Neuronal stem cell (in vitro differentiated cells): ENCODE results near the gene STIM1.

Experiments
- DNase-seq: peaks from one replicate; pipeline ENCODE4 v3.0.0-alpha.2; 2013; ENCODE audit warnings: low spot score
- H2AFZ ChIP-seq: one replicate; pipeline ENCODE4 v1.6.1; 2013; ENCODE audit warnings: mild to moderate bottlenecking, low read length, inconsistent platforms
- H2AK5ac ChIP-seq: 2 replicates; pipeline ENCODE4 v1.6.1; 2013; ENCODE audit warnings: low read depth, mild to moderate bottlenecking, inconsistent platforms, low read length, moderate library complexity, mixed read lengths
- H2BK120ac ChIP-seq: 2 replicates; pipeline ENCODE4 v1.6.1; 2013; ENCODE audit warnings: low read depth, mild to moderate bottlenecking, inconsistent platforms, low read length, moderate library complexity, mixed read lengths
- H2BK12ac ChIP-seq: one replicate; pipeline ENCODE4 v1.6.1; 2013; ENCODE audit warnings: low read length, inconsistent platforms
- H2BK15ac ChIP-seq: 2 replicates; pipeline ENCODE4 v1.6.1; 2013; ENCODE audit warnings: mild to moderate bottlenecking, low read length, inconsistent platforms, mixed read lengths
- H2BK5ac ChIP-seq: one replicate; pipeline ENCODE4 v1.6.1; 2013; ENCODE audit warnings: inconsistent platforms, mild to moderate bottlenecking, low read length, moderate library complexity
- H3K14ac ChIP-seq: one replicate; pipeline ENCODE4 v1.6.1; 2013; ENCODE audit warnings: low read length, inconsistent platforms
- H3K18ac ChIP-seq: 2 replicates; pipeline ENCODE4 v1.6.1; 2013; ENCODE audit warnings: low read length, inconsistent platforms
- H3K23ac ChIP-seq: 2 replicates; pipeline ENCODE4 v1.6.1; 2013; ENCODE audit warnings: low read depth, mild to moderate bottlenecking, mixed read lengths, low read length, inconsistent platforms; ENCODE audit not compliant: poor library complexity
- H3K27ac ChIP-seq: replicated peaks from 3 replicates; pipeline ENCODE4 v1.5.1; 2013; ENCODE audit warnings: low read length, inconsistent platforms
- H3K27me3 ChIP-seq, 3 experiments: 2 replicates each; pipeline ENCODE4 v1.6.1; 2013; ENCODE audit warnings: low read length in 3 of 3, mild to moderate bottlenecking in 2 of 3, inconsistent platforms in 1 of 3, low read depth in 1 of 3, mixed read lengths in 1 of 3, moderate library complexity in 1 of 3; ENCODE audit not compliant: control insufficient read depth in 3 of 3, insufficient read depth in 3 of 3
- H3K36me3 ChIP-seq, 2 donors: replicated peaks in 1 of 2; 2 replicates each; pipeline ENCODE4 v1.6.1; 2013; ENCODE audit warnings: low read length in 2 of 2; ENCODE audit not compliant: control insufficient read depth in 2 of 2, insufficient read depth in 2 of 2
- H3K4ac ChIP-seq: 2 replicates; pipeline ENCODE4 v1.6.1; 2013; ENCODE audit warnings: inconsistent platforms, mild to moderate bottlenecking, low read length, moderate library complexity
- H3K4me1 ChIP-seq, 2 donors: 1 replicate in 1 of 2; 2 replicates in 1 of 2; pipeline ENCODE4 v1.6.1; 2013; ENCODE audit warnings: low read length in 2 of 2, low read depth in 1 of 2; ENCODE audit not compliant: control insufficient read depth in 2 of 2, insufficient read depth in 1 of 2
- H3K4me2 ChIP-seq: one replicate; pipeline ENCODE4 v1.6.1; 2013; ENCODE audit warnings: mild to moderate bottlenecking, low read length, inconsistent platforms; ENCODE audit not compliant: insufficient read depth, poor library complexity, severe bottlenecking
- H3K4me3 ChIP-seq, 2 donors: 2 replicates each; pipeline ENCODE4 v1.5.1; 2013; ENCODE audit warnings: low read length in 2 of 2, mild to moderate bottlenecking in 2 of 2, inconsistent platforms in 1 of 2, moderate library complexity in 1 of 2
- H3K79me1 ChIP-seq: one replicate; pipeline ENCODE4 v1.6.1; 2013; ENCODE audit warnings: low read depth, mild to moderate bottlenecking, inconsistent platforms, low read length, moderate library complexity
- H3K9ac ChIP-seq: one replicate; pipeline ENCODE4 v1.6.1; 2013; ENCODE audit warnings: mild to moderate bottlenecking, low read depth, low read length, inconsistent platforms; ENCODE audit not compliant: poor library complexity
- H3K9me3 ChIP-seq, 2 donors: replicated peaks in 1 of 2; 2 replicates each; pipeline versions ENCODE3 to v1.6.1; 2013; ENCODE audit warnings: low read length in 2 of 2, mild to moderate bottlenecking in 2 of 2, inconsistent platforms in 1 of 2, low read depth in 1 of 2, mixed read lengths in 1 of 2, moderate library complexity in 1 of 2; ENCODE audit not compliant: control insufficient read depth in 2 of 2, insufficient read depth in 1 of 2
- H4K8ac ChIP-seq: one replicate; pipeline ENCODE4 v1.6.1; 2013; ENCODE audit warnings: low read depth, mild to moderate bottlenecking, inconsistent platforms, low read length, moderate library complexity
- H4K91ac ChIP-seq: one replicate; pipeline ENCODE4 v1.6.1; 2013; ENCODE audit warnings: low read length, low read depth, mild to moderate bottlenecking, inconsistent platforms; ENCODE audit not compliant: poor library complexity
- WGBS, 2 donors: extraction: QIAGEN DNeasy Blood & Tissue Kit; methylation state at CpG; one replicate each; pipeline ENCODE4 v1.1.7; 2013; ENCODE audit warnings: missing lambda C conversion rate in 2 of 2, mixed read lengths in 1 of 2; ENCODE audit not compliant: insufficient read length in 2 of 2, insufficient replicate concordance in 1 of 2; ENCODE audit errors: extremely low coverage in 2 of 2; 5-methylcytosine and 5-hydroxymethylcytosine counted together

The STIM1 gene

DNA sequence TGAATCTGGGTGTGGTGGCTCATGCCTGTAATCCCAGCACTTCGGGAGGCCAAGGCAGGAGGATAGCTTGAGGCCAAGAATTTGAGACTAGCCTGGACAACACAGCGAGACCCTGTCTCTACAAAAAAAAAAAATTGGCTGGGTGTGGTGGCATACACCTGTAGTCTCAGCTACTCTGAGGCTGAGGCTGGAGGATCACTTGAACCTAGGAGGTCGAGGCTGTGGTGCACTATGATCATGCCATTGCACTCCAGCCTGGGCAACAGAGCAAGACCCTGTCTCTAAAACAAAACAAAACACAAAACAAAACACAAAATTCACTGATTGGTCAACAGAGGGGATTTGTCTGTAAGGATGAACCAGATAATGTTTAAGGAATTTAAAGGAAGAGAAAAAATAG is 113.7 kb downstream of the STIM1 start:
- WGBS, 2 donors = no CpG with 5 or more reads among the region's 3 CpGs
- Histone ChIP-seq H2AK5ac (no peak overlapping the region), H2BK12ac (no peak overlapping the region), H3K23ac (no peak overlapping the region), H3K4ac (no peak overlapping the region), H3K79me1 (no peaks in the 10 kb centered on the region), H4K91ac (no peak overlapping the region), H2AFZ (no peak overlapping the region), H3K9ac (no peak overlapping the region), H3K14ac (no peak overlapping the region), H3K4me1 (no peaks in the 10 kb centered on the region), H3K4me3 (no peak overlapping the region), H2BK15ac (no peak overlapping the region), H2BK120ac (no peak overlapping the region), H3K18ac (no peak overlapping the region), H3K27ac (no peak overlapping the region), H4K8ac (no peak overlapping the region), H2BK5ac (no peak overlapping the region), H3K27me3 (no peaks in the 10 kb centered on the region), H3K4me2 (no peak overlapping the region), H3K9me3 (no peaks in the 10 kb centered on the region), H3K36me3 (peaks cover 0 to 7% of the 10 kb centered on the region in 2 donors)
- no peak for DNase-seq

DNA sequence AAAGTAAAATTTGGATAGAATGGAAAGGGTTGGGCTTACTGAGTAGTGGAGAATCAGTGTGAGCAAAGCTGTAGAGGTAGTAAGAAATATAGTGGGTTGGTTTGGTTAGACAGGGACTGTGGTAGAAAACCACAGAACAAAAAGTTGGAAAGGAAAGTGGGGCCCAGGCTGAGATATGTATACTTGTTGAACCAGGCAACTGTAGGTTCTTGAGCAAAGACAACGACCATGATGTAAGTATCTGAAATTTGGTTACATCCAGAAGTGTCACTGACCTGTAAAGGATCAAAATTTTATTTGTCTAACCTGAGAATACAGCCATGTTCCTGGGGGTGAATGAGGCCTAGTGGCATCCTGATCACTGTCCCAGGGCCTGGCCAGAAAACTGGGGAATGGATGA is 114.1 kb downstream of the STIM1 start:
- no peak overlapping the region for H3K4ac ChIP-seq
- peaks cover 0 to 7% of the 10 kb centered on the region in 2 donors for H3K36me3 ChIP-seq
- H3K79me1 ChIP-seq = no peaks in the 10 kb centered on the region
- H3K14ac ChIP-seq = no peak overlapping the region
- no CpG with 5 or more reads among the region's 1 CpG for WGBS, 2 donors
- H3K9ac ChIP-seq = no peak overlapping the region
- no peak overlapping the region for H4K8ac ChIP-seq
- no peak overlapping the region for H2AFZ ChIP-seq
- H3K4me1 ChIP-seq = no peaks in the 10 kb centered on the region
- H3K4me2 ChIP-seq = no peak overlapping the region
- H2BK12ac ChIP-seq = no peak overlapping the region
- DNase-seq = no peak
- no peak overlapping the region for H3K4me3 ChIP-seq
- no peak overlapping the region for H2BK5ac ChIP-seq
- no peaks in the 10 kb centered on the region for H3K27me3 ChIP-seq
- H3K23ac ChIP-seq = no peak overlapping the region
- no peaks in the 10 kb centered on the region for H3K9me3 ChIP-seq
- H2AK5ac ChIP-seq = no peak overlapping the region
- no peak overlapping the region for H3K18ac ChIP-seq
- H4K91ac ChIP-seq = no peak overlapping the region
- no peak overlapping the region for H2BK15ac ChIP-seq
- no peak overlapping the region for H3K27ac ChIP-seq
- H2BK120ac ChIP-seq = no peak overlapping the region

DNA sequence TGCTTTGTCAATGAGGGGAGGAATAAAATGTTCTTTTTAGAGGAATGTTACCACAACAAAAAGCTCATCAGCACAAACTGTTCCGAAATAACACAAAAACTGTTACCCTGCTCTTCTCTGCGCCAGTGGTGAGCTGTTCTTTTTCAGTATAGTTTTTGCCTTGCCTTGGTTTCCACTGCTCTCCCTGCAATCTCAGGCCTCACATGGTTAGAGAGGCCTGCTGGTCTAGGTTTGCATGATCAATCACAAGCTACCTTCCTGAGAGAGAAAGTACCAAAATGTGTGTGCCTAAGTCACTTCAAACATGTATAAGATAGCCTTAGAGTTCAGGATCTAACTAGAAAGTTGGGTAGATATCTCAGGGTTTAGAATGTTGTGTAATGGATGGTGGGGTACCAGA is 114.6 kb downstream of the STIM1 start:
- no peak overlapping the region for H2BK12ac ChIP-seq
- no peak overlapping the region for H3K4me3 ChIP-seq
- H2AK5ac ChIP-seq = no peak overlapping the region
- WGBS, 2 donors = no CpG with 5 or more reads among the region's 2 CpGs
- H3K79me1 ChIP-seq = no peaks in the 10 kb centered on the region
- no peak overlapping the region for H2BK120ac ChIP-seq
- H3K18ac ChIP-seq = no peak overlapping the region
- H3K27me3 ChIP-seq = no peaks in the 10 kb centered on the region
- H3K36me3 ChIP-seq = peaks cover 0 to 7% of the 10 kb centered on the region in 2 donors
- H4K91ac ChIP-seq = no peak overlapping the region
- no peak overlapping the region for H2BK15ac ChIP-seq
- H3K4me1 ChIP-seq = no peaks in the 10 kb centered on the region
- H3K9me3 ChIP-seq = no peaks in the 10 kb centered on the region
- DNase-seq = no peak
- H2BK5ac ChIP-seq = no peak overlapping the region
- H3K4ac ChIP-seq = no peak overlapping the region
- no peak overlapping the region for H3K4me2 ChIP-seq
- H3K14ac ChIP-seq = no peak overlapping the region
- H3K9ac ChIP-seq = no peak overlapping the region
- no peak overlapping the region for H2AFZ ChIP-seq
- no peak overlapping the region for H4K8ac ChIP-seq
- H3K23ac ChIP-seq = no peak overlapping the region
- H3K27ac ChIP-seq = no peak overlapping the region

DNA sequence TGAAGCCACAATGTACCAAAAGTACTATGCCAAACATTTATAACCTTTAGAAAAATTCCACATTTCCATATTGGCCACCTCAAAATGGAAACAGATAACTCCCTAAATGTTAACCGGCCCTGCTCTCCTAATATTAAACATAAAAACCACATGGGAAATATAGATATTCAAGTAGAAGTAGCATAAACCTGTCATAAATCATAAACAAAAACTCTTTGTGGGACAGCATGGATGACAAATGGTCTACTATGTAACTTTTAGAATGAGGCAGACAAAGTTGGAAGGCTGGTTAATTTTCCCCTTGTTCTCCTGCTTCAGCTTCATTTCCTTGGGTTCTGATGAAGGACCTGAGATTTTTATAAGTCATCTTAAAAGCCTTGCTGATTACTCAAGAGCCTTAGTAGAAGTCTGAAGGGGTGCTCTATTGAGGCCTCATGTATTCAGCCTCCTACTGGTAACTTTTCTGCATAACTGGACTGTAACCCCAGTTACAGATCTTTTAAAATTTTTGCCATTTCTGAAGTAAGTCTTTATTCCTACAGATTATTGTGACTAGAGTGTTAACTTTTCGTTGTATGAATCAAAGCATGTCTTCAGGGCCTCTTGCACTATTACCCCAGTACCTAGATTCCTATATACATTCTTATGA is 116.4 kb downstream of the STIM1 start:
- H3K23ac ChIP-seq = no peak overlapping the region
- no peaks in the 10 kb centered on the region for H3K79me1 ChIP-seq
- H3K4me2 ChIP-seq = no peak overlapping the region
- H3K4ac ChIP-seq = no peak overlapping the region
- whole genome bisulfite sequencing, 2 donors = no CpG with 5 or more reads among the region's 2 CpGs
- H4K91ac ChIP-seq = no peak overlapping the region
- H3K36me3 ChIP-seq = peaks cover 0 to 7% of the 10 kb centered on the region in 2 donors
- no peak overlapping the region for H3K14ac ChIP-seq
- H2AFZ ChIP-seq = no peak overlapping the region
- no peak overlapping the region for H2BK5ac ChIP-seq
- no peaks in the 10 kb centered on the region for H3K9me3 ChIP-seq
- H2BK120ac ChIP-seq = no peak overlapping the region
- H3K9ac ChIP-seq = no peak overlapping the region
- no peak overlapping the region for H2AK5ac ChIP-seq
- H3K4me3 ChIP-seq = no peak overlapping the region
- no peak for DNase-seq
- no peak overlapping the region for H2BK12ac ChIP-seq
- no peaks in the 10 kb centered on the region for H3K4me1 ChIP-seq
- no peak overlapping the region for H3K27ac ChIP-seq
- H3K18ac ChIP-seq = no peak overlapping the region
- no peak overlapping the region for H4K8ac ChIP-seq
- H3K27me3 ChIP-seq = no peaks in the 10 kb centered on the region
- no peak overlapping the region for H2BK15ac ChIP-seq
